K562 (cell line): Measurements from ENCODE around the gene TIPARP. TPM values are rescaled to one million over a fixed set of nuclear protein-coding genes. Genes with fewer than 3 reads are reported as not detected.
A peak's percentile ranks its signal among the peaks of the same experiment; 100 is the strongest.

Experiments
- DMBX1 ChIP-seq: fragments of 250-450 bp; sonication (Bioruptor Pico); IDR thresholded peaks from 2 replicates; pipeline ENCODE4 v1.8.0; 2022; ENCODE audit warnings: inconsistent platforms, mild to moderate bottlenecking, moderate library complexity, borderline replicate concordance
- JUND ChIP-seq, 2 experiments: IDR thresholded peaks; 2 replicates in 1 of 2; 3 replicates in 1 of 2; pipeline ENCODE4 v1.6.1; 2011; ENCODE audit warnings: borderline replicate concordance in 2 of 2, low read depth in 2 of 2, low read length in 2 of 2, improper control_type of control experiment in 1 of 2, missing biosample characterization in 1 of 2, missing genetic modification characterization in 1 of 2, missing genetic modification reagents in 1 of 2
- KDM1A ChIP-seq, 2 experiments: fragments of 450-650 bp; IDR thresholded peaks; 2 replicates each; pipeline ENCODE4 v1.6.1; 2016; ENCODE audit warnings: mild to moderate bottlenecking in 2 of 2
- NBN ChIP-seq: fragments of 450-650 bp; IDR thresholded peaks from 2 replicates; pipeline ENCODE4 v1.6.1; 2016; ENCODE audit warnings: low read depth, mild to moderate bottlenecking
- POLR2A ChIP-seq: fragments of 450-650 bp; conservative IDR thresholded peaks from 2 replicates; pipeline ENCODE4 v1.6.1; 2016
- POLR2H ChIP-seq: IDR thresholded peaks from 2 replicates; pipeline ENCODE4 v1.6.1; 2016; ENCODE audit warnings: missing genetic modification characterization, low read depth, mild to moderate bottlenecking, control low read depth, missing compliant biosample characterization, moderate library complexity
- TEAD1 ChIP-seq, 2 experiments: fragments of 450-650 bp in 1 of 2; sonication (generic) in 1 of 2; formaldehyde crosslinking; IDR thresholded peaks; 2 replicates each; pipeline versions ENCODE4 v1.4.0 to v1.8.0; 2020 to 2022; ENCODE audit warnings: mild to moderate bottlenecking in 2 of 2, missing genetic modification reagents in 1 of 2
- TRIM25 ChIP-seq: fragments of 450-650 bp; IDR thresholded peaks from 2 replicates; pipeline ENCODE4 v1.7.0; 2016; ENCODE audit warnings: borderline replicate concordance
- ZBTB17 ChIP-seq: fragments of 450-650 bp; formaldehyde crosslinking; IDR thresholded peaks from 2 replicates; pipeline ENCODE4 v1.4.0; 2020; ENCODE audit warnings: mild to moderate bottlenecking
- ZBTB49 ChIP-seq: sonication (generic); formaldehyde crosslinking; IDR thresholded peaks from 2 replicates; pipeline ENCODE4 v1.8.0; 2022; ENCODE audit warnings: missing genetic modification reagents, mild to moderate bottlenecking, borderline replicate concordance
- ZMIZ1 ChIP-seq, 2 experiments: fragments of 150-350 bp in 1 of 2; IDR thresholded peaks; 2 replicates each; pipeline ENCODE4 v1.6.1; 2012 to 2016; ENCODE audit warnings: low read depth in 2 of 2, low read length in 2 of 2, mild to moderate bottlenecking in 1 of 2, moderate library complexity in 1 of 2
- ZNF511 ChIP-seq: sonication (generic); formaldehyde crosslinking; IDR thresholded peaks from 2 replicates; pipeline ENCODE4 v1.8.0; 2022; ENCODE audit warnings: mild to moderate bottlenecking, missing genetic modification reagents
- polyA plus RNA-seq, 8 experiments: library from polyadenylated mRNA; depleted of rRNA in 4 of 8; stranded (reverse) in 5 of 8; unstranded in 3 of 8; fragments of >200 nt; fragmentation: Nextera tagmentation in 2 of 8; fragmentation: Illumina TruSeq in 1 of 8; extraction: Ambion mirVana in 2 of 8; extraction: Trizol in 1 of 8; gene quantifications; 2 replicates each; pipeline versions ENCODE4 v1.2.1 to v1.2.3, GENCODE V29; 2011 to 2014; ENCODE audit warnings: inconsistent platforms in 1 of 8, missing spikeins in 1 of 8
- total RNA-seq, 7 experiments: library from RNA; depleted of rRNA in 6 of 7; stranded (reverse); fragments of >200 nt in 6 of 7; fragmentation: Illumina TruSeq in 2 of 7; extraction: Trizol in 2 of 7; gene quantifications; 2 replicates each; pipeline versions ENCODE4 v1.2.1 to v1.2.3, GENCODE V29; 2011 to 2021; ENCODE audit warnings: low replicate concordance in 1 of 7
- TF ChIP-seq, protein P1 (sequence below): fragments of 200-400 bp; formaldehyde crosslinking; IDR thresholded peaks from 2 replicates; pipeline ENCODE4 v1.6.1; 2017; ENCODE audit warnings: mild to moderate bottlenecking, low read depth, low read length, moderate library complexity

TIPARP gene
- total and polyA plus RNA-seq, 9 of the 15 experiments (the other 6 are each of a cell fraction or from before 2014, with no cell fraction given), result 2.4 to 29.4 (median 15.1) TPM

DNA sequence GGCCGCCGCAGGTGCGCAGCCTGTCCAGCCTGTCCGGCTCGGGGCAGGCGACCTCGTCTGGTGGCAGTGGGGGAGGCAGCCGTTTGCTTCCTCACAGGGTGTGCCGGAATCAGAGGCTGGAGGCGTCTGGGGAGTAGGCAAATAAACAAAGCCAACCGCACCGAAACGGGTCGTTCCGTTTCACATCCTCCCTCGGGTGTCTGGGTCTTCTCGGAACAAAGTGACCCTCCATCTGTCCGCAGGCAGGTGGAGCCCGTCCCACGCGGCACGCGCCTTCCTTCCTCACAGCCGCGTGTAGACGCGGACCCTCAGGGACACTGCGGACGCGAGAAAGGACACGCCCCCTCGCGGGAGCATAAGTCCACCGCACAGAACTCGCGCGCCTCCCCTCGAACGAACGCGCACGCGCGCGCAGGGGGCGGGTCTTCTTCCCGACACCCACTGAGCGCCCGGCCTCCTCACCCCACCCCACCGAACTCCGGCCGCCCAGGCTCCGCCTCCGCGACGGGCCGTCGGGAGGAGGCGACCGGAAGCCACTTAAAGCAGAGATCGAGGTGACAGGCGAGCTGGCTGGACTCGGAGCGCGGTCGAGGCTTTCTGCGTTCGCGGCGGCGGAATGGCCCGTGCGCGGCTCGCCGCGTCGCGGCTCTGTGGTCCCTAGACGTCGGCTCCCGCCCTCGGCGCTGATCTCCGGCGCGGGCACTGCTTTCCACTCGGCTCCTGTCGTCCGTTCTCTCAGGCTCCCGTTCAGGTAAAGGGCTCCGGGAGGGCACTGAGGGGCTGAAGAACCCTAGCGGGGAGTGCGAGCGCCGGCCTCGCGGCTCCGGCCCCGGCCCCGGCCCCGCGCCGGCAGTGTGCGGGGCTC is at the start of gene TIPARP (continued):
- TF ChIP-seq, protein P1, sequence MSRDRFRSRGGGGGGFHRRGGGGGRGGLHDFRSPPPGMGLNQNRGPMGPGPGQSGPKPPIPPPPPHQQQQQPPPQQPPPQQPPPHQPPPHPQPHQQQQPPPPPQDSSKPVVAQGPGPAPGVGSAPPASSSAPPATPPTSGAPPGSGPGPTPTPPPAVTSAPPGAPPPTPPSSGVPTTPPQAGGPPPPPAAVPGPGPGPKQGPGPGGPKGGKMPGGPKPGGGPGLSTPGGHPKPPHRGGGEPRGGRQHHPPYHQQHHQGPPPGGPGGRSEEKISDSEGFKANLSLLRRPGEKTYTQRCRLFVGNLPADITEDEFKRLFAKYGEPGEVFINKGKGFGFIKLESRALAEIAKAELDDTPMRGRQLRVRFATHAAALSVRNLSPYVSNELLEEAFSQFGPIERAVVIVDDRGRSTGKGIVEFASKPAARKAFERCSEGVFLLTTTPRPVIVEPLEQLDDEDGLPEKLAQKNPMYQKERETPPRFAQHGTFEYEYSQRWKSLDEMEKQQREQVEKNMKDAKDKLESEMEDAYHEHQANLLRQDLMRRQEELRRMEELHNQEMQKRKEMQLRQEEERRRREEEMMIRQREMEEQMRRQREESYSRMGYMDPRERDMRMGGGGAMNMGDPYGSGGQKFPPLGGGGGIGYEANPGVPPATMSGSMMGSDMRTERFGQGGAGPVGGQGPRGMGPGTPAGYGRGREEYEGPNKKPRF, result no peak
- TF ChIP-seq DMBX1 (CRISPR knock-in tag) (peak; percentile 25; the same call in 1 of the 2 replicates), POLR2H (peak; percentile 92), KDM1A (IDR thresholded peaks at IDR 0.05) (peak; percentile 42 to 61; a peak in 3 of 4 replicates), ZBTB49 (peak; percentile 70; the same call in 1 of the 2 replicates), POLR2A (peak; percentile 93), ZNF511 (CRISPR knock-in tag) (peak; percentile 96), ZMIZ1 (IDR thresholded peaks at IDR 0.05; ENCODE audit: low read depth in 2 of 2, low read length in 2 of 2) (0 out of 4 replicates have a peak, but pooled peaks of 1 of the 2 experiments have one; percentile 28), TRIM25 (no peak), NBN (peak; percentile 77; the same call in 1 of the 2 replicates), TEAD1 (CRISPR knock-in tag; IDR thresholded peaks at IDR 0.05) (peak; percentile 24 to 70; a peak in 2 of 4 replicates), ZBTB17 (CRISPR knock-in tag) (peak; percentile 87; the same call in 1 of the 2 replicates), JUND (IDR thresholded peaks at IDR 0.05; ENCODE audit: borderline replicate concordance, low read depth, low read length) (peak; percentile 24; the same call in 1 of the 2 replicates), JUND (tag; IDR thresholded peaks at IDR 0.05; ENCODE audit: borderline replicate concordance, low read depth, low read length) (peak; percentile 49; the same call in 1 of the 3 replicates)
